Right lobe of liver (tissue), 6 donors: Measurements from ENCODE around the gene ASCL2. TPM values are rescaled to one million over a fixed set of nuclear protein-coding genes. Genes with fewer than 3 reads are reported as not detected.
A peak's percentile ranks its signal among the peaks of the same experiment; 100 is the strongest.

Experiments
- ATAC-seq, 4 donors: fragments of 200-7000 bp; cut with Tn5 transposase; one replicate each; pipeline ENCODE4 v1.9.1; 2020; ENCODE audit warnings: mild to moderate bottlenecking in 4 of 4, moderate library complexity in 4 of 4
- DNase-seq, 3 donors: peaks; one replicate each; pipeline ENCODE4 v3.0.0-alpha.2; 2020
- H3K27ac ChIP-seq, 3 donors: fragments of 200-600 bp; one replicate each; pipeline ENCODE4 v1.8.0; 2022
- H3K27me3 ChIP-seq, 2 donors: fragments of 200-600 bp; one replicate each; pipeline ENCODE4 v1.8.0; 2022
- H3K36me3 ChIP-seq, 4 donors: fragments of 200-600 bp; sonication (generic) in 1 of 4; one replicate each; pipeline versions ENCODE4 v1.5.1 to v1.8.0; 2017 to 2022; ENCODE audit warnings: control low read depth in 1 of 4
- H3K4me1 ChIP-seq, 4 donors: fragments of 200-600 bp; sonication (generic) in 1 of 4; one replicate each; pipeline versions ENCODE4 v1.5.1 to v1.8.0; 2017 to 2022; ENCODE audit warnings: control low read depth in 1 of 4
- H3K4me3 ChIP-seq, 3 donors: fragments of 200-600 bp; one replicate each; pipeline ENCODE4 v1.8.0; 2022
- H3K9me3 ChIP-seq, 4 donors: fragments of 200-600 bp; sonication (generic) in 1 of 4; one replicate each; pipeline versions ENCODE4 v1.5.1 to v1.8.0; 2017 to 2022; ENCODE audit warnings: control low read depth in 1 of 4
- POLR2A ChIP-seq: fragments of 450-650 bp; IDR thresholded peaks from one replicate; pipeline ENCODE4 v1.6.1; 2017; ENCODE audit warnings: antibody characterized with exemption, mild to moderate bottlenecking
- WGBS: methylation state at CpG from one replicate; pipeline ENCODE4 v1.1.6; 2018; ENCODE audit warnings: low coverage, low lambda C conversion rate; ENCODE audit not compliant: insufficient coverage; ENCODE audit errors: missing lambda C conversion rate; 5-methylcytosine and 5-hydroxymethylcytosine counted together
- intact Hi-C, 2 donors: fragments of 100-400 bp; cut with DNase I; formaldehyde crosslinking; loops; one replicate each; pipeline versions ENCODE4 v1.11.2 to v1.14.1; 2022
- total RNA-seq, 6 experiments: library from RNA; depleted of rRNA in 2 of 6; stranded (reverse); fragments of >200 nt in 2 of 6; fragmentation: NEBNext Ultra II Directional in 3 of 6; extraction: Animal tissue kit (Norgen Biotek cat#: 25700) in 3 of 6; gene quantifications; one replicate each; pipeline versions ENCODE4 v1.1.0 to v1.2.4, GENCODE V29; 2016 to 2023
- TF ChIP-seq, protein P1 (sequence below), 4 donors: fragments of 200-600 bp in 3 of 4; fragments of 450-650 bp in 1 of 4; IDR thresholded peaks; one replicate each; pipeline versions ENCODE4 v1.5.1 to v1.8.0; 2016 to 2022; ENCODE audit warnings: antibody characterized with exemption in 4 of 4, mild to moderate bottlenecking in 2 of 4
- donor health status: DM: no; HTN: yes; CAD: no.
- donor health status: DM: no; HTN: no; CAD: no.
- donor health status: DM: no; HTN: no; CAD: no.
- donor health status: DM: no; HTN: yes; CAD: no.
- donor health status: DM: no; HTN: yes; CAD: no.

ASCL2 gene
- total RNA-seq, 6 experiments from 2014 or later = 0.42 to 0.81 (median 0.64) TPM

- H3K27me3 ChIP-seq = no peaks in the 10 kb centered on the region
- no peak overlapping the region for H3K4me3 ChIP-seq
- H3K4me1 ChIP-seq = no peaks in the 10 kb centered on the region
- DNase-seq = no peak
- TF ChIP-seq POLR2A = no peak
- TF ChIP-seq, protein P1, sequence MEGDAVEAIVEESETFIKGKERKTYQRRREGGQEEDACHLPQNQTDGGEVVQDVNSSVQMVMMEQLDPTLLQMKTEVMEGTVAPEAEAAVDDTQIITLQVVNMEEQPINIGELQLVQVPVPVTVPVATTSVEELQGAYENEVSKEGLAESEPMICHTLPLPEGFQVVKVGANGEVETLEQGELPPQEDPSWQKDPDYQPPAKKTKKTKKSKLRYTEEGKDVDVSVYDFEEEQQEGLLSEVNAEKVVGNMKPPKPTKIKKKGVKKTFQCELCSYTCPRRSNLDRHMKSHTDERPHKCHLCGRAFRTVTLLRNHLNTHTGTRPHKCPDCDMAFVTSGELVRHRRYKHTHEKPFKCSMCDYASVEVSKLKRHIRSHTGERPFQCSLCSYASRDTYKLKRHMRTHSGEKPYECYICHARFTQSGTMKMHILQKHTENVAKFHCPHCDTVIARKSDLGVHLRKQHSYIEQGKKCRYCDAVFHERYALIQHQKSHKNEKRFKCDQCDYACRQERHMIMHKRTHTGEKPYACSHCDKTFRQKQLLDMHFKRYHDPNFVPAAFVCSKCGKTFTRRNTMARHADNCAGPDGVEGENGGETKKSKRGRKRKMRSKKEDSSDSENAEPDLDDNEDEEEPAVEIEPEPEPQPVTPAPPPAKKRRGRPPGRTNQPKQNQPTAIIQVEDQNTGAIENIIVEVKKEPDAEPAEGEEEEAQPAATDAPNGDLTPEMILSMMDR (IDR thresholded peaks at IDR 0.05) = no peak
- H3K9me3 ChIP-seq = no peaks in the 10 kb centered on the region
- WGBS = 78% methylated on average over 3 of the region's 21 CpGs
- H3K27ac ChIP-seq = no peak overlapping the region
- intact Hi-C loops = no loop called here
- no peak for ATAC-seq
- no peaks in the 10 kb centered on the region for H3K36me3 ChIP-seq
Measured at GRCh38 chr11:2261436-2262230, 8.8 kb downstream of the ASCL2 start.

DNA sequence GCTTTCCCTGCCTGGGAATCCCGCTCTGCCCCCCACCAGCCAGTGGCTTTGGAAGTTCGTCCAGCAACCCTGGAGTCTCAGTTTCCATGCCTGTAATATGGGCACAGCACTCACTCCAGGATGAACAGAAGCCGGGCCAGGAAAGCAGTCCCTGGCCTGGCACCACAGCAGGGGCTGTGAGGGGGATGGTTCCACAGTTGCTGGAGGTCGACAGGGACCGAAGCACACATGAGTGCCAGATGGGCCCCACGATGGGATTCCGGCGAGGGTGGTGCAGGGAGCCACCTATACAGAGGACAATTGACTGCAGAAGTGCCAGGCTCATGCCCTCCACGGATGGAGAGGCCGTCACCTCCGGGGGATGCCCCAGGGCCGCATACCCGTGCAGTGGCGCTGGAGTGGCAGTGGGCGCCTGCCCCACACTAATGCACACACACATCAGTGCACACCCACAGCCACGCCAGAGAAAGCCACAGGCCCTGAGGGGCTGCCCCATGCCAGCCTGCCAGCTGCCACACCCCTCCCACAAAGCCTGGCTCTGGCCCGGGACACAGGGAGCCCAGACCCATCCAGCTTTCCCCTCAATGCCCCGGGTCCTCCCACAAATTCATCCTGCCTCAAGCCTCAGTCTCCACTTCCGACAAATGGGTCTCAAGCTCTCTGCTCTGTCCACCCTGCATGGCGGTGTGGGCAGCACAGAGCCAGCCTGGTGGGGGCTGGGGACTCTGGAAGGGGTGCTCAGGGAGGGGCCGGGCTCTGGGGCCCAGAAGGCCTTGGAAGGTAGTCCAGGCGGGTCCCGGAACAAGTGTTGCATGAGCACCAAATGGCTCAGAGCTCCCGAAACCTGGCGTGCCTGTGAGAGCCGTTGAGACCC lies 9.7 kb downstream of the ASCL2 start:
- Histone ChIP-seq H3K27ac (no peak overlapping the region), H3K9me3 (no peaks in the 10 kb centered on the region), H3K27me3 (no peaks in the 10 kb centered on the region), H3K4me3 (no peak overlapping the region), H3K36me3 (no peaks in the 10 kb centered on the region), H3K4me1 (no peaks in the 10 kb centered on the region)
- 100% methylated on average over 2 of the region's 26 CpGs for WGBS
- intact Hi-C loops = no loop called here
- ATAC-seq (no peak), DNase-seq (peak in 1 of 3 donors; percentile 40)
- no peak for TF ChIP-seq POLR2A
- TF ChIP-seq, protein P1 (IDR thresholded peaks at IDR 0.05) = no peak

DNA sequence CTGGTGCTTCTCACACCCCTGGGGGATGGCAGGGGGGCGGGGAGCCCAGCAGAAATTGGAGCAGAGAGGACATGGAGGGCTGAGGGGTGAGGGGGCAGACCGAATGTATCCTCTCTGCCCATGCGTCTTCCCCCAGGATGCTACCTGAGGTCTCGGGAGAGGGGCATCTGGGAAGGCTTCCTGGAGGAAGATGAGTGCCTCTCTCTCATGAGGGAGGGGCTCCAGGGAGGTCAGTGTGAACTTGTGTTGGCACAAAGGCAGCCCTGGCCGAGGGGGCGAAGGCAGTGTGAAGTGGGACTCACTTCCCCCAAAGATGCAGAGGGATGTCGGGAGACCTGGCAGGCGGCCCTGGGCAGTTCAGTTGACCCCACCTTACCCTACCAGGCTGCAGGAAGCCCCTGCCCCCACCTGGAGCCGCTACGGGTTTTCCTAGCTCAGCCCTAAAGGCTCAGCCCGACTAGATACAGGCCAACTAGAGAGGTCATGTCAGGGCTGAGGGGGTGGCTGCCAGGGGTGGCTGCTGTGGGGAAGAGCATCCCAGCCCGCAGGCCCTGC lies 10.4 kb downstream of the ASCL2 start:
- no peak for ATAC-seq
- WGBS = 71% methylated on average over 3 of the region's 12 CpGs

DNA sequence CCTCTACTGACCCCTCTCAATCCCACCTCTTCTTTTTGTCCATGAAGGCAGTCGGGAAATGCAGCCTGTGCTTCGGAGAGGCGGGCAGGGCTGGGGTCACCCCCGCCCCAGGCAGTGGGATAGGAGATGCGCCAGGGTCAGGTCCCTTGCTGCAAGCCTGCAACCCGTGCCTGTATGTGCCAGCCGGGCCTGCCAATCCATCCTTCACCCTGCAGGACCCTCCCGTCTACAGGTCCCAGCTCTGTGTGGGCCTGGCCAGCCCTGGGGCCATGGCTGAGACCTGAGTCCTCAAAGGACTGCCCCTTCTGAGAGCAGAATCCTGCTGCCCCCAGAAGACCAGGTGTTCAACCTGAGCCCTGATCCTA lies 10.9 kb downstream of the ASCL2 start:
- WGBS = no CpG with 5 or more reads among the region's 8 CpGs
- no peak for ATAC-seq
- no peak for TF ChIP-seq POLR2A
- TF ChIP-seq, protein P1 (IDR thresholded peaks at IDR 0.05) = no peak
- intact Hi-C loops = no loop called here
- Histone ChIP-seq H3K4me3 (no peak overlapping the region), H3K27ac (no peak overlapping the region), H3K9me3 (no peaks in the 10 kb centered on the region), H3K4me1 (no peaks in the 10 kb centered on the region), H3K36me3 (no peaks in the 10 kb centered on the region), H3K27me3 (no peaks in the 10 kb centered on the region)
- DNase-seq = peak in 2 of 3 donors; percentile 10 to 30

More for the DNA sequence above, 10.4 kb downstream of the ASCL2 start:
- intact Hi-C loops = no loop called here
- Histone ChIP-seq H3K36me3 (no peaks in the 10 kb centered on the region), H3K4me3 (no peak overlapping the region), H3K27ac (no peak overlapping the region), H3K27me3 (no peaks in the 10 kb centered on the region), H3K4me1 (no peaks in the 10 kb centered on the region), H3K9me3 (no peaks in the 10 kb centered on the region)
- TF ChIP-seq POLR2A = no peak
- TF ChIP-seq, protein P1 (IDR thresholded peaks at IDR 0.05) = no peak
- DNase-seq = peak in 2 of 3 donors; percentile 7 to 39
